Measurements from ENCODE around the gene ENPP6. TPM values are rescaled to one million over a fixed set of nuclear protein-coding genes. Genes with fewer than 3 reads are reported as not detected.

The ENPP6 gene
- total and polyA plus RNA-seq, 2 experiments from 2014 or later, result 0.11 TPM; not detected in 1

DNA sequence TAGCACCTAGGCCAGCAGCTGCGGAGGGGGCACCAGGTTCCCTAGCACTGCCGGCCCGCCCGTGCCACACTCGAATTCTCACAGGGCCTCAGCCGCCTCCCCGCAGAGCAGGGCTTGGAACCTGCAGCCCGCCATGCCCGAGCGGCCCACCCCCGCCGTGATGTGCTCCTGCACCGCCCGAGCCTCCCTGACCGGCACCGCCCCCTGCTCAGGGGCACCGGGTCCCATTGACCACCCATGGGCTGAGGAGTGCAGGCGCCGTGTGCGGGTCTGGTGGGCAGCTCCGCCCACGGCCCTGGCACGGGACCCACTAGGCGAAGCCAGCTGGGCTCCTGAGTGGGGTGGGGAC is 35.4 kb upstream of the ENPP6 start:
- Histone ChIP-seq H3K4me3 (no peak overlapping the region), H3K79me2 (replicated peaks; ENCODE audit: insufficient read depth) (no peaks in the 10 kb centered on the region), H3K36me3 (ENCODE audit: insufficient read depth) (0 out of 2 replicates have a peak, but pooled peaks cover 3% of the 10 kb centered on the region), H3F3A (replicated peaks; ENCODE audit: low read depth) (no peaks in the 10 kb centered on the region), H2AFZ (no peak overlapping the region), H4K20me1 (replicated peaks; ENCODE audit: insufficient read depth) (no peaks in the 10 kb centered on the region), H3K27me3 (ENCODE audit: insufficient read depth) (no peaks in the 10 kb centered on the region), H3K27ac (ENCODE audit: low read depth) (no peak overlapping the region), H3K9me2 (ENCODE audit: insufficient read depth) (no peaks in the 10 kb centered on the region), H3K4me1 (ENCODE audit: insufficient read depth) (no peaks in the 10 kb centered on the region), H3K4me2 (no peak overlapping the region)
- no peak overlapping the region for H3K4me3 Mint-ChIP-seq
- peaks cover 2% of the 10 kb centered on the region for H3K27me3 Mint-ChIP-seq (ENCODE audit: insufficient read depth, low read depth, poor library complexity)
- H3K4me1 Mint-ChIP-seq, result no peaks in the 10 kb centered on the region
- TF ChIP-seq JUNB (IDR thresholded peaks at IDR 0.05; ENCODE audit: unreplicated experiment) (no peak), STAT1 (IDR thresholded peaks at IDR 0.05; ENCODE audit: unreplicated experiment) (no peak), POLR2AphosphoS5 (IDR thresholded peaks at IDR 0.05; ENCODE audit: low read depth) (no peak), EZH2phosphoT487 (IDR thresholded peaks at IDR 0.05; ENCODE audit: unreplicated experiment) (no peak), NANOG (IDR thresholded peaks at IDR 0.05; ENCODE audit: borderline replicate concordance) (no peak), ZNF114 (CRISPR knock-in tag; IDR thresholded peaks at IDR 0.05) (no peak), CREB1 (CRISPR knock-in tag; IDR thresholded peaks at IDR 0.05; ENCODE audit: low read depth) (no peak), ZNF331 (CRISPR knock-in tag; IDR thresholded peaks at IDR 0.05; ENCODE audit: low read depth) (no peak), EZH2 (IDR thresholded peaks at IDR 0.05; ENCODE audit: low read depth, unreplicated experiment) (no peak)
- TF ChIP-seq, protein P1, sequence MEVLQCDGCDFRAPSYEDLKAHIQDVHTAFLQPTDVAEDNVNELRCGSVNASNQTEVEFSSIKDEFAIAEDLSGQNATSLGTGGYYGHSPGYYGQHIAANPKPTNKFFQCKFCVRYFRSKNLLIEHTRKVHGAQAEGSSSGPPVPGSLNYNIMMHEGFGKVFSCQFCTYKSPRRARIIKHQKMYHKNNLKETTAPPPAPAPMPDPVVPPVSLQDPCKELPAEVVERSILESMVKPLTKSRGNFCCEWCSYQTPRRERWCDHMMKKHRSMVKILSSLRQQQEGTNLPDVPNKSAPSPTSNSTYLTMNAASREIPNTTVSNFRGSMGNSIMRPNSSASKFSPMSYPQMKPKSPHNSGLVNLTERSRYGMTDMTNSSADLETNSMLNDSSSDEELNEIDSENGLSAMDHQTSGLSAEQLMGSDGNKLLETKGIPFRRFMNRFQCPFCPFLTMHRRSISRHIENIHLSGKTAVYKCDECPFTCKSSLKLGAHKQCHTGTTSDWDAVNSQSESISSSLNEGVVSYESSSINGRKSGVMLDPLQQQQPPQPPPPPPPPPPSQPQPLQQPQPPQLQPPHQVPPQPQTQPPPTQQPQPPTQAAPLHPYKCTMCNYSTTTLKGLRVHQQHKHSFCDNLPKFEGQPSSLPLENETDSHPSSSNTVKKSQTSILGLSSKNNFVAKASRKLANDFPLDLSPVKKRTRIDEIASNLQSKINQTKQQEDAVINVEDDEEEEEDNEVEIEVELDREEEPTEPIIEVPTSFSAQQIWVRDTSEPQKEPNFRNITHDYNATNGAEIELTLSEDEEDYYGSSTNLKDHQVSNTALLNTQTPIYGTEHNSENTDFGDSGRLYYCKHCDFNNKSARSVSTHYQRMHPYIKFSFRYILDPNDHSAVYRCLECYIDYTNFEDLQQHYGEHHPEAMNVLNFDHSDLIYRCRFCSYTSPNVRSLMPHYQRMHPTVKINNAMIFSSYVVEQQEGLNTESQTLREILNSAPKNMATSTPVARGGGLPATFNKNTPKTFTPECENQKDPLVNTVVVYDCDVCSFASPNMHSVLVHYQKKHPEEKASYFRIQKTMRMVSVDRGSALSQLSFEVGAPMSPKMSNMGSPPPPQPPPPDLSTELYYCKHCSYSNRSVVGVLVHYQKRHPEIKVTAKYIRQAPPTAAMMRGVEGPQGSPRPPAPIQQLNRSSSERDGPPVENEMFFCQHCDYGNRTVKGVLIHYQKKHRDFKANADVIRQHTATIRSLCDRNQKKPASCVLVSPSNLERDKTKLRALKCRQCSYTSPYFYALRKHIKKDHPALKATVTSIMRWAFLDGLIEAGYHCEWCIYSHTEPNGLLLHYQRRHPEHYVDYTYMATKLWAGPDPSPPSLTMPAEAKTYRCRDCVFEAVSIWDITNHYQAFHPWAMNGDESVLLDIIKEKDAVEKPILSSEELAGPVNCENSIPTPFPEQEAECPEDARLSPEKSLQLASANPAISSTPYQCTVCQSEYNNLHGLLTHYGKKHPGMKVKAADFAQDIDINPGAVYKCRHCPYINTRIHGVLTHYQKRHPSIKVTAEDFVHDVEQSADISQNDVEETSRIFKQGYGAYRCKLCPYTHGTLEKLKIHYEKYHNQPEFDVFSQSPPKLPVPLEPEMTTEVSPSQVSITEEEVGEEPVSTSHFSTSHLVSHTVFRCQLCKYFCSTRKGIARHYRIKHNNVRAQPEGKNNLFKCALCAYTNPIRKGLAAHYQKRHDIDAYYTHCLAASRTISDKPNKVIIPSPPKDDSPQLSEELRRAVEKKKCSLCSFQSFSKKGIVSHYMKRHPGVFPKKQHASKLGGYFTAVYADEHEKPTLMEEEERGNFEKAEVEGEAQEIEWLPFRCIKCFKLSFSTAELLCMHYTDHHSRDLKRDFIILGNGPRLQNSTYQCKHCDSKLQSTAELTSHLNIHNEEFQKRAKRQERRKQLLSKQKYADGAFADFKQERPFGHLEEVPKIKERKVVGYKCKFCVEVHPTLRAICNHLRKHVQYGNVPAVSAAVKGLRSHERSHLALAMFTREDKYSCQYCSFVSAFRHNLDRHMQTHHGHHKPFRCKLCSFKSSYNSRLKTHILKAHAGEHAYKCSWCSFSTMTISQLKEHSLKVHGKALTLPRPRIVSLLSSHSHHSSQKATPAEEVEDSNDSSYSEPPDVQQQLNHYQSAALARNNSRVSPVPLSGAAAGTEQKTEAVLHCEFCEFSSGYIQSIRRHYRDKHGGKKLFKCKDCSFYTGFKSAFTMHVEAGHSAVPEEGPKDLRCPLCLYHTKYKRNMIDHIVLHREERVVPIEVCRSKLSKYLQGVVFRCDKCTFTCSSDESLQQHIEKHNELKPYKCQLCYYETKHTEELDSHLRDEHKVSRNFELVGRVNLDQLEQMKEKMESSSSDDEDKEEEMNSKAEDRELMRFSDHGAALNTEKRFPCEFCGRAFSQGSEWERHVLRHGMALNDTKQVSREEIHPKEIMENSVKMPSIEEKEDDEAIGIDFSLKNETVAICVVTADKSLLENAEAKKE (CRISPR knock-in tag; IDR thresholded peaks at IDR 0.05), result no peak
- TF ChIP-seq, protein P2, sequence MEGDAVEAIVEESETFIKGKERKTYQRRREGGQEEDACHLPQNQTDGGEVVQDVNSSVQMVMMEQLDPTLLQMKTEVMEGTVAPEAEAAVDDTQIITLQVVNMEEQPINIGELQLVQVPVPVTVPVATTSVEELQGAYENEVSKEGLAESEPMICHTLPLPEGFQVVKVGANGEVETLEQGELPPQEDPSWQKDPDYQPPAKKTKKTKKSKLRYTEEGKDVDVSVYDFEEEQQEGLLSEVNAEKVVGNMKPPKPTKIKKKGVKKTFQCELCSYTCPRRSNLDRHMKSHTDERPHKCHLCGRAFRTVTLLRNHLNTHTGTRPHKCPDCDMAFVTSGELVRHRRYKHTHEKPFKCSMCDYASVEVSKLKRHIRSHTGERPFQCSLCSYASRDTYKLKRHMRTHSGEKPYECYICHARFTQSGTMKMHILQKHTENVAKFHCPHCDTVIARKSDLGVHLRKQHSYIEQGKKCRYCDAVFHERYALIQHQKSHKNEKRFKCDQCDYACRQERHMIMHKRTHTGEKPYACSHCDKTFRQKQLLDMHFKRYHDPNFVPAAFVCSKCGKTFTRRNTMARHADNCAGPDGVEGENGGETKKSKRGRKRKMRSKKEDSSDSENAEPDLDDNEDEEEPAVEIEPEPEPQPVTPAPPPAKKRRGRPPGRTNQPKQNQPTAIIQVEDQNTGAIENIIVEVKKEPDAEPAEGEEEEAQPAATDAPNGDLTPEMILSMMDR (conservative IDR thresholded peaks at IDR 0.05; ENCODE audit: low read depth in 2 of 2), result no peak
- TF ChIP-seq, protein P3, sequence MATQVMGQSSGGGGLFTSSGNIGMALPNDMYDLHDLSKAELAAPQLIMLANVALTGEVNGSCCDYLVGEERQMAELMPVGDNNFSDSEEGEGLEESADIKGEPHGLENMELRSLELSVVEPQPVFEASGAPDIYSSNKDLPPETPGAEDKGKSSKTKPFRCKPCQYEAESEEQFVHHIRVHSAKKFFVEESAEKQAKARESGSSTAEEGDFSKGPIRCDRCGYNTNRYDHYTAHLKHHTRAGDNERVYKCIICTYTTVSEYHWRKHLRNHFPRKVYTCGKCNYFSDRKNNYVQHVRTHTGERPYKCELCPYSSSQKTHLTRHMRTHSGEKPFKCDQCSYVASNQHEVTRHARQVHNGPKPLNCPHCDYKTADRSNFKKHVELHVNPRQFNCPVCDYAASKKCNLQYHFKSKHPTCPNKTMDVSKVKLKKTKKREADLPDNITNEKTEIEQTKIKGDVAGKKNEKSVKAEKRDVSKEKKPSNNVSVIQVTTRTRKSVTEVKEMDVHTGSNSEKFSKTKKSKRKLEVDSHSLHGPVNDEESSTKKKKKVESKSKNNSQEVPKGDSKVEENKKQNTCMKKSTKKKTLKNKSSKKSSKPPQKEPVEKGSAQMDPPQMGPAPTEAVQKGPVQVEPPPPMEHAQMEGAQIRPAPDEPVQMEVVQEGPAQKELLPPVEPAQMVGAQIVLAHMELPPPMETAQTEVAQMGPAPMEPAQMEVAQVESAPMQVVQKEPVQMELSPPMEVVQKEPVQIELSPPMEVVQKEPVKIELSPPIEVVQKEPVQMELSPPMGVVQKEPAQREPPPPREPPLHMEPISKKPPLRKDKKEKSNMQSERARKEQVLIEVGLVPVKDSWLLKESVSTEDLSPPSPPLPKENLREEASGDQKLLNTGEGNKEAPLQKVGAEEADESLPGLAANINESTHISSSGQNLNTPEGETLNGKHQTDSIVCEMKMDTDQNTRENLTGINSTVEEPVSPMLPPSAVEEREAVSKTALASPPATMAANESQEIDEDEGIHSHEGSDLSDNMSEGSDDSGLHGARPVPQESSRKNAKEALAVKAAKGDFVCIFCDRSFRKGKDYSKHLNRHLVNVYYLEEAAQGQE (IDR thresholded peaks at IDR 0.05; ENCODE audit: unreplicated experiment), result no peak
- TF ChIP-seq, protein P4, sequence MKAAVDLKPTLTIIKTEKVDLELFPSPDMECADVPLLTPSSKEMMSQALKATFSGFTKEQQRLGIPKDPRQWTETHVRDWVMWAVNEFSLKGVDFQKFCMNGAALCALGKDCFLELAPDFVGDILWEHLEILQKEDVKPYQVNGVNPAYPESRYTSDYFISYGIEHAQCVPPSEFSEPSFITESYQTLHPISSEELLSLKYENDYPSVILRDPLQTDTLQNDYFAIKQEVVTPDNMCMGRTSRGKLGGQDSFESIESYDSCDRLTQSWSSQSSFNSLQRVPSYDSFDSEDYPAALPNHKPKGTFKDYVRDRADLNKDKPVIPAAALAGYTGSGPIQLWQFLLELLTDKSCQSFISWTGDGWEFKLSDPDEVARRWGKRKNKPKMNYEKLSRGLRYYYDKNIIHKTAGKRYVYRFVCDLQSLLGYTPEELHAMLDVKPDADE (IDR thresholded peaks at IDR 0.05), result no peak
- peaks cover 28% of the 10 kb centered on the region for H3K9me3 Mint-ChIP-seq
- ATAC-seq, result no peak
- peaks cover 19% of the 10 kb centered on the region for H3K36me3 Mint-ChIP-seq (ENCODE audit: low read depth)
- no peak overlapping the region for H3K27ac Mint-ChIP-seq
- no peak for DNase-seq (ENCODE audit: low spot score)
